Limb (tissue), 2 donors: ENCODE data around the gene BRK1.
A peak's percentile ranks its signal among the peaks of the same experiment; 100 is the strongest.
"Not testable (repeated sequence)": the region's sequence is repeated elsewhere in the genome, so short reads cannot be mapped to it uniquely, and the experiment has no call there.

Experiments used
- DNase-seq, 2 donors: peaks; one replicate each; pipeline ENCODE4 v3.0.0-alpha.2; 2016; ENCODE audit errors: extremely low spot score in 2 of 2

Gene BRK1

DNA sequence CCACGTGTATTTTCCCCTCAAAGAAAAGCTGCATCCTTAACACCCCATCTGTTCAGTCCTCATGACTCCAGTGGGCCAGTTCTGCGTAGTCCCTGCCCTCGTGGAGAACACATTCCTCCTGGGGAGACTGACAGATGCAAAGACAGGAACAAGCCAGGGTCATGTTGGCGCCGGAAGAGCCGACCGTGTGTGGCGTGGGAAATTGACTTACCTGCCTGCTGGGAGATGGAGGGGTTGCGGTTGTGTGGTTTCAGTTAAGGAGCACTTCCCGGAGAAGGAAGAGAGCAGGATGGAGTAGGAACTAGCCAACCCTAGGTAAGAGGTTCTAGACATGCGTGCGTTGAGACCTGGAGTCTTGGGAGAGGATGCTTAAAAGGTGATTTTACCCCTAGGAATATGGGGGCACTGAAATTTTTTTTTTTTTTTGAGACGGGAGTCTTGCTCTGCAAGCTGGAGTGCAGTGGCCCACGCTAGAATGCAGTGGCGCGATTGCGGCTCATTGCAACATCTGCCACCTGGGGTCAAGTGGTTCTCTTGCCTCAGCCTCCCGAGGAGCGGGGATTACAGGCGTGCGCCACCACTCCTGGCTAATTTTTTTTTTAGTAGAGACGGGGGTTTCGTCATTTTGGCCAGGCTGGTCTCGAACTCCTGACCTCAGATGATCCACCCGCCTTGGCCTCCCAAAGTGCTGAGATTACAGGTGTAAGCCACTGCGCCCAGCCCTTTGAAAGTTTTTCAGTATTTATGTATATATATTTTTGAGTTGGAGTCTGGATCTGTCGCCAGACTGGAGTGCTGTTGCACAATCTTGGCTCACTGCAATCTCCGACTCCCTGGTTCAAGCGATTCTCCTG is 27.5 kb downstream of the BRK1 start:
- DNase-seq = no peak

DNA sequence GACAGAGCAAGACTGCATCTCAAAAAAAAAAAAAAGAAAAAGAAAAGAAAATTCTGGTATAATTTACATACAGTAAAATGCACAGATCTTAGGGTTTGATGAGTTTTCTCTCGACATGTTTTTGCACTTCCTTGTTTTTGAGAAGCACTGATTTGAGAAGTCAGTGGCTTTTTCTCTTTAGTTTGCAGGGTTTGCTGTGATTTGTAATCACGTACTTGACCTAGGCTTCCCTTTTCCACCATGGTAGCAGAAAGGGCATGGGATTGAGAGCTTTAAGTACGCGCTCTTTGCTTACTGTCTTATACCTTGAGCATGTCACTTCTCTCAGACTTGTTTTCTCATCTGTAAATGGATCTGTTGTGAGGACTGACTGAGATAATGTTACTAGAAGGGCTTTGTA is 30.2 kb downstream of the BRK1 start:
- DNase-seq = no peak

DNA sequence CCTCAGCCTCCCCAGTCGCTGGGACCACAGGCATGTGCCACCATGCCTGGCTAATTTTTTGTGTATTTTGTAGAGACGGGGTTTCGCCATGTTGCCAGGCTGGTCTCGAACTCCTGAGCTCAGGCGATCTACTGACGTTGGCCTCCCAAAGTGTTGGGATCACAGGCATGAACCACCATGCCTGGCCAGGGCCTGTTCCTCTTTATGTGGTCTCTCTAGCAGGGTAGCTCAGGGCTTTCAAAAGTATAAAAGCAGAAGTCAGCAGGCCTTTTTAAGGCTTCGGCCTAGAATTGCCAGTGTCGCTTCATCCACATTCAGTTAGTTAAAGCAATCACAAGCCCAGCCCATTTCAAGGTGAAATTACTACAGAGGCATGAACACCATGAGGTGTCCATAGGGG is 33.8 kb downstream of the BRK1 start:
- DNase-seq = no peak

DNA sequence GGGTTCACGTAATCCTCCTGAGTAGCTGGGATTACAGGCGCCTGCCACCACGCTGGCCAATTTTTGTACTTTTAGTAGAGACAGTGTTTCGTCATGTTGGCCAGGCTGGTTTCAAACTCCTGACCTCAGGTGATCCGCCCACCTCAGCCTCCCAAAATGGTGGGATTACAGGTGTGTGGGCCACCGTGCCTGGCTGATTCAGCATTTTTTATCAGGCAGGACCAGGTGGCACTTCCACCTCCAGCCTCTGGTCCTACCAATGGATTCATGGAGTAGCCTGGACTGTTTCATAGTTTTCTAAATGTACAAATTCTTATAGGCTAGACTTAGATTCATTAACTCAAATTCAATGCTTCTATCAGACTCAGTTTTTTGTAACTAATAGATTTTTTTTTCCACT is 35.5 kb downstream of the BRK1 start:
- no peak for DNase-seq

DNA sequence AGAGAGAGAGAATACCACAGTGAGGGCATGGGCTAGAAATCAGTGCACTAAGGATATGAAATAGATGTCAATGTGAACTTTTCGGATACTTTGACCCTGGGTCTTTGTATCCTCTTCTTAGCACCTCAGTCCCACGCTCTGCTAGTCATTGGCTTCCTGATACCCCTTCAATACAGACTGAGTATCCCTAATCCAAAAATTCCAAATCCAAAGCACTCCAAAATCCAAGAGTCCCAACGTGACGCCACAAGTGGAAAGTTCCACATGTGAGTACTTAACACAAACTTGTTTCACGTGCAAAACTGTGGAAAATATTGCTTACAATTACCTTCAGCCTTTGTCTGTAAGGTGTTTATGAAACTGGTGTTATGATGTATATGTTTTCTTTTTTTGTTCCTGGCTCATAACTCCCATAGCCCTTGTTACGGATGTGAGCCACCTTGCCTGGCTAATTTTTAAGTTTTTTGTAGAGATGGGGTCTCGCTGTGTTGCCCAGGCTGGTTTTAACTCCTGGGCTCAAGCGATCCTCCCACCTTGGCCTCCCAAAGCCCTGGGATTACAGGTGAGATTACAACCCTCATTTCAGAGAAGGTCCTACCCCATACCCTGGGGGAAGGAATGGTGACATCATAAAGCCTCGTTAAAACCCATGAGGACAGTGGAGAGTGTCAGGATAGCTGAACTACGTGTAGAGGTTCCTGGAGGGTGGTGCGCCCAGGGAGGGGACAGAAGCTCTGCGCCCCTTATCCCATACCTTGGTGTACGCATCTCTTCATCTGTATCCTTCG is 39.1 kb downstream of the BRK1 start:
- no peak for DNase-seq

DNA sequence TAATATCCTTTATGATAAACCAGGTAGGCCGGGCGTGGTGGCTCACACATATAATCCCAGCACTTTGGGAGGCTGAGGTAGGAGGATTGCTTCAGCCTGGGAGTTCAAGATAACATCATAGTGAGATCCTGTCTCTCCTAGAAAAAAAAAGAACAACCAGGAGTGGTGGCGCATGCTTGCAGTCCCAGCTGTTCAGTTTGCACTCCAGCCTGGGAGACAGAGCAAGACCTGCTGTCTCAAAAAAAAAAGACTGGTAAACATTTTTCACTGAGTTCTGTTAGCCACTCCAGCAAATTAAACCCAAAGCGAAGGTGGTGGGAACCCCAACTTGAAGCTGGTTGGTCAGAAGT is 39.6 kb downstream of the BRK1 start:
- no peak for DNase-seq

DNA sequence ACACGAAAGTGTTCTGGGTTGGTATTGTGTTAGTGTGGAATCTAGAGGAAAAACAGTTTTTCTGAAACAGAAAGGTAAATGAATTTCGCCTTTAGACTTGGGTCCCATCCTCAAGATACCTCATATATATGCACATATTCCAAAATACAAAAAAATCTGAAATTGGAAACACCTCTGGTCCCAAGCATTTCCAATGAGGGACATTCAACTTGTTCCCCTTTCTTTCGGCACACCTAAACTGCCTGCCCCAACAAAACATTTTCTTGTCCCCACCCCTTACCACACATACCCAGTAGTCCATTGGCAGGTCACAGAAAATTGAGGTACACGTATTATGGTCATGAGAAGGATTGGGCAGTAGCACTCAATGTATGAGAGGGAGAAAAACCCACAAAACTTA is 40.2 kb downstream of the BRK1 start:
- no peak for DNase-seq

DNA sequence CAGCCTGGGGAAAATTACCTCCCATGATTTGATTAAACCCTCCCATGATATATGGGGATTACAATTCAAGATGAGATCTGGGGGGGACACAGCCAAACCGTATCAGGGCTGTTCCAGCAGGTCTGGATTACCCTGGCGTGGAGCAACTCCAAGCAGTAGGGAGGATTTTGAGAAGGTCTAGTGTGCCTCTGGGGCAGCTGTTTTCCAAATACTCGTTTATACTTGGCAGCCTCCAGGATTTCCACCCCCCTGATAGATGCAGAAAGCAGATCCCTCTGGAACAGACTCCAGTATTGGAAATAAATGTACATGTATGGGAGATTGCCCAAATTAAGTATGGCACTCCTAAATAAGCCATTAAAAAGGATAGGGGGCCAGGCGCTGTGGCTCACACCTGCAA is 41.6 kb downstream of the BRK1 start:
- DNase-seq = peak in 1 of 2 donors; percentile 27

DNA sequence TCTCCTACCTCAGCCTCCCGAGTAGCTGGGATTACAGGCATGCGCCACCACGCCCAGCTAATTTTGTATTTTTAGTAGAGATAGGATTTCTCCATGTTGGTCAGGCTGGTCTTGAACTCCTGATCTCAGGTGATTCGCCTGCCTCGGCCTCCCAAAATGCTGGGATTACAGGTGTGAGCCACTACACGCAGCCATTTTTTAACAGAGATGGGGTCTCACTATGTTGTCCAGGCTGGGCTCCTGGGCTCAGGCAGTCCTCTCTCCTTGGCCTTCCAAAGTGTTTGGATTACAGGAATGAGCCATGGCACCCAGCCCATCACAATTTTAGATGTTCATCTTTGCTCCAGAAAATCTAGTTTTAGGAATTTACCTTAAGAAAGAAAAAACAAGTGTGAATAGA is 43.1 kb downstream of the BRK1 start:
- not testable (repeated sequence) for DNase-seq

DNA sequence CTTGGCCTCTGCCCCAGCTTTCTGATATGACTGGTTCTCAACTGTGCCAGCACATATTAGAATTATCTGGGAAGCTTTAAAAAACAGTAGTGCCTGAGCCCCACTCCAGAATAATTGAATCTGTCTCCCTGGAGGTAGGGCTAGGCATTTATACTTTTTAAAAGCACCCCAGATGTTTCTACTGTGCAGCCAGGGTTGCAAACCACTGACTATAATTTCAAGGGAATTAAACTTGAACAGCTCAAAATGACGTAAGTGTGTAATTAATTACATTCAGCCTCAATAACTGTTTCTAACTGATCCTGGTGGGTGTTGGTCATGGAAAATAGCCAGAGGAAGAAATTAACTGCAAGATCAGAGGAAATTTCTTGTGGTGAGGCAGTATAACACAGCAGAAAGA is 44.9 kb downstream of the BRK1 start:
- DNase-seq = peak in 1 of 2 donors; percentile 11

DNA sequence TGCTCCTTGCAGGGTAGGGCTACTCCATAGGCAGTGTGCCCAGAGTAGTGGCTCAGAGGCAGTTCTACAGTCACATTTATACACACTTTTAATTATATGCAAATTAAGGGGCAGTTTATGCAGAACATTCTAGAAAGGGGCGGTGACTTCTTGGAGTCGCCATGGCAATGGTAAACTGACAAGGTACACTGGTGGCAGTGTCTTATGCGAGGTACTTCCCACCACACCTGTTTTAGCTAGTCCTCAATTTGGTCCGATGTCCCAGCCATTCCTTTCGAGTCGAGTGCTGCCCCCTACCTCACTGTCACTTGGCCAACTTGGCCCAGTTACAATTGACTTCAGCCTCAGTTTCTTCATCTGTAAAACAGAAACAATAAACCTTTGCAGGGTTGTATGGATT is 45.5 kb downstream of the BRK1 start:
- DNase-seq = no peak

DNA sequence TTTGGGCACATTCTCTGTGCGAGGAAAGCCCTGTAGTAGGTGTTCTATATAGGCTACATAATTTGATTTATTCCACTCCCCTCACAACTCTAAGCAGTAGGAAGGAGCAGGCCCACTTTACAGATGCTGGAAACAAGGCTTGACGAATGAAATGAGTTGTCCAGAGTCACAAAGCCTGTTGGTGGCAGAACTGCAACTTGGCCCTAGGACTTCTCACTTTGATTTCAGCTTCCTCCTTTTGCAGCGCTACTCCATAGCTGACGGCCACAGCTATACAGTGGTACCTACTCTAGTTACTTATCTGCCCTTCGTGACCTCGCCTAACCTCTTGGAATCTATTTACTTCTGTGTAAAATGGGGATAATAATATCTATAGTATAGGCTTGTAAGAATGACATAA is 46.7 kb downstream of the BRK1 start:
- DNase-seq = no peak

DNA sequence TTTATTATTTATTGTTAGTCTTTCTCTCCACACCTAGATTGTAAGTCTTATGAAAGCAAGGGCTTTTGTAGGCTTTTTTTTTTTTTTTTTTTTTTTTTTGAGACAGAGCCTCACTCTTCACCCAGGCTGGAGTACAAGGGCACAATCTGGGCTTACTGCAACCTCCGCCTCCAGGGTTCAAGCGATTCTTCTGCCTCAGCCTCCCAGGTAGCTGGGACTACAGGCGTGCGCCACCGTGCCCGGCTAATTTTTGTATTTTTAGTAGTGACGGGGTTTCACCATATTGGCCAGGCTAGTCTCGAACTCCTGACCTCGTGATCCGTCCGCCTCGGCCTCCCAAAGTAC is 48.7 kb downstream of the BRK1 start:
- not testable (repeated sequence) for DNase-seq

DNA sequence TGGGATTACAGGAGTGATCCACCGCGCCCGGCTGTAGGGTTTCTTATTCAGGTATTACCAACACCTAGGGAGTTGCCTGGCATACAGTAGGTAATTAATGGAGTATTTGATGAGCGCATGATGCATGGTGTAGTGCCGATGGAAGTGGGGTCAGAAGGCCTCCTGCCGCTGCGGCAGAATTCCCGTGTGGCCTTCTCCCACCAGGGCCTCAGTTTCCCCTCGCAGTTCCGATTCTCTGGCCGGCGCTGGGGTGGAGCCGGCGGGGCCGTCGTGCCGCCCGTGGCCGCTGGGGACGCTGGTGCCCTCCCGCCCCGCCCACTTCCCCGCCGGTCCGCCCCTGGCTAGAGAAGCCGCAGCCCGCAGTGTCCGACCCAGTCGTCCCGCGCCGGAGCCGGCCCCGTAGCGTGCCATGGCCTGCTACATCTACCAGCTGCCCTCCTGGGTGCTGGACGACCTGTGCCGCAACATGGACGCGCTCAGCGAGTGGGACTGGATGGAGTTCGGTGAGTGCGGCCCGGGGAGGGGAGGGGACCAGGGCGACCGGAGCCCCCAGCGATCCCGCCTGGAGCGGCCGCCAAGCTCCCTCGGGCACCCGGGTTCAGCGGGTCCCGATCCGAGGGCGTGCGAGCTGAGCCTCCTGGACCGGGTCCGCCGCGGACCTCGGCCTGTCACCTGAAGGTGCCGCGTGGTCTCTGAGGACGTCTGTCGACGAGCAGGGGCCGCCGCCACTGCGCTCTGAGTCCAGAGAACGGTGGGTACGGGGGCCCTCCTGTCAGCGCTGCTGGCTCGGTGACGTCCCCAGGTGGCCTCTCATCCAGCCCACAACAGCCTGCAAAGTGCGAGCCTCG is 49.3 kb downstream of the BRK1 start, which contains the start of gene IRAK2:
IRAK2 (plus strand) TSS at position 374 of the 848 bp plus-strand sequence; CDS start at position 410, 36 bp downstream.
- peak in 1 of 2 donors; percentile 76 for DNase-seq

DNA sequence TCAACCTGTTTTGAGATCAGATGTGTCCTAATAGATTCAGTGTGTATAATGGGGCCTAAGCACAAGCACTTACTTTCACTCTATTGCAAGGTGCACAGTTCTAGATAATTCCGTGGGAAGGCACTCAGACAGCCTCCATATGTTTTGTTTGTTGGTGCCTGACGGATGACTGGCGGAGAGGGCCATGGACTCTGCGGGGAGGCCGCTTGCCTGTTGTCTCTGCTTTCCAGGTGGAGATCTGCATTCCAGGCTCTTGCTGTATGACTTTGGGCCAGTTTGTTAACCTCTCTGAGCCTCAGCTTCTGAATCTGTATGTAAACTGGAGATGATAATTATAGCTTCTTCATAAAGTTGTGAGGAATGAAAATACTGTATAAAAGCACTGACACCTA is 50.7 kb downstream of the BRK1 start:
- no peak for DNase-seq

DNA sequence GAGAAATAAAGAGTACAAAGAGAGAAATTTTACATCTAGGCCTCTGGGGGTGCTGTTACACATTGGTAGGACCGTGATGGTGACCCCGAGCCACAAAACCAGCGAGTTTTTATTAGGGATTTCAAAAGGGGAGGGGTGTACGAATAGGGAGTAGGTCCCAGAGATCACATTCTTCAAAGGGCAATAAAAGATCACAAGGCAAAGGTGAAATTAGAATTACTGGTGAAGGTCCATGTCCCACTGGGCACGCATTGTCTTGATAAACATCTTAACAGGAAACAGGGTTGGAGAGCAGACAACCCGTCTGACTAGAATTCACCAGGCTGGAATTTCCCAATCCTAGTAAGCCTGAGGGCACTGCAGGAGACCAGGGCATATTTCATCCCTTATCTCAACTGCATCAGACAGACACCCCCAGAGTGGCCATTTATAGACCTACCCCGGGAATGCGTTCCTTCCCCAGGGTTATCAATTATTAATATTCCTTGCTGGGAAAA is 53.6 kb downstream of the BRK1 start:
- no peak for DNase-seq

DNA sequence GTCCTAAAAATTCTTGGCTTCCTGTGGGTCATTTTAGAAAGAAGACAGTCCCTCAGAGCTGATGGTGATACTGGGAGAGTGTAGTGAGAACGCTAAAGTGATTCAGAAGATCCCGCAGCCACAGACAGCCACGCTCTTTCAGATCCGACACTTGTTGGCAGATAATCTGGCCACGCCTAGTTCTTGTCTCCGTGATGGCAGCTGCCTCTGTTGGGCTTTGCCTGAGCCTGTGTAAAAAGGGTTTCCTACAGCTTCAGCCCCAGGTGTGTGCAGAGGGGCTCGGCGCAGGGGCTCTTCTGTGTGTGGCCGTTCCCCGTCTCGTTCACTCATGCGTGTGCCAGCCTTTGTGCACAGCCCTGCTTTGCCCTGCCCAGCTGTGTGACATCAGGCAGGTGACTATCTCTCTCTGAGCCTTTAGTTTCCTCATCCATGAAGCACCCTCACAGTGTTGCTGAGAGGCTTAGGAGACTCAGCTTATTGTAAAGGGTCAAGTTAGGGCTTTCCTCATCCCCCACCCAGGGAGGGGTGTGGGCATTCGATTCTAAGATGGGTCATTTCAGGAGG is 55.5 kb downstream of the BRK1 start:
- DNase-seq = no peak

DNA sequence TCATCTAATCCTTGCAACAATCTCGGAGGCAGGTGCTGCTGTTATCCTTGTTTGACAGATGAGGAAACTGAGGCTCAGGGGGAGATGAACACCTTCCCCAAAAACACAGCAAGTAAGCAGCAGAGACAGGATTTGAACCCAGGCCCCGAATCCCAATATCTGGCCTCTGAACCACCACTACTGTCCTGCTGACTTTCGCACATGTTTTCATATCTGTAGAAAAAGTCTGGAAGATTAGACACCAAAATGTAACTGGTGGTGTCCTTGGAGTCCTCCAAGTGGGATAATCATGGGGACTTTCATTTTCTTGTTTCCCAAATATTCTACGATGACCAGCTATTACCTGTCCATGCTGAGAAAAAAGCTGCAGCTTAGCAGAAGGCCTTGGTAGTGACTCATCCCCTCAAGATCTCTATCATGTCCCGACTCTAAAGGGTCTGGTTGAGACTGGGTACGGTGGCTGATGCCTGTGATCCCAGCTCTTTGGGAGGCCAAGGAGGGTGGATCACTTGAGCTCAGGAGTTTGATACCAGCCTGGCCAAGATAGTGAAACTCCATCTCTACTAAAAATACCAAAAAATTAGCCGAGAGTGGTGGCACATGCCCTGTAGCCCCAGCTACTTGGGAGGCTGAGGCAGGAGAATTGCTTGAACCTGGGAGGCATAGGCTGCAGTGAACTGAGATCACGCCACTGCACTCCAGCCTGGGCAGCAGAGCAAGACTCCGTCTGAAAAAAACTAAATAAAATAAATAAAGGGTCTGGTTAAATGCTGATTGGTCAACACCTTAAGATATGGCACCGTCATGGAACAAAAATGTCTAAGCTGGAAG is 57.8 kb downstream of the BRK1 start:
- no peak for DNase-seq

DNA sequence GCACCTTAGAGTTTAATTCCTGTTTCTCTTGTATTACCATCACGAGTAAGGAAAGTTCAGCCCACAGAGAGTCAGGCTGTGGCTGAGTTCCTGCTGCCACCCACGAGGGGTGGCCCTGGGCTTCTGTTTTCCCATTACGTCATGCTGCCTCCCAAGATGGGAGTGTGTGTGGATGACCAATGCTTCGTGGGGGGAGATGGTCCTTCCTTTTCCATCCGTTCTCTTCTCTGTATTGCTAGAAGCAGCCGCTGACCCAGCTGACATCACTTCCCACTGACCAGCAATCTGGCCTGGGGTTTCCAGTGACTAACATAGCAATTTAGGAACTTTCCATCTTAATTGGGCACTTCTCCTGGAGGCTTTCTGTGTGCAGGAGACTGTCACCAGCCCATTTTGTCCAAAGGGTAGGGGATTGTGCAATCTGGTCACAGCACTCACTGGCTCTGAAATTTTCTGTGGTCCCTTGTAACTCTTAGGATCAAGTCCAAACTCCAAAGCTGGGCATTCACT is 58.5 kb downstream of the BRK1 start:
- no peak for DNase-seq

DNA sequence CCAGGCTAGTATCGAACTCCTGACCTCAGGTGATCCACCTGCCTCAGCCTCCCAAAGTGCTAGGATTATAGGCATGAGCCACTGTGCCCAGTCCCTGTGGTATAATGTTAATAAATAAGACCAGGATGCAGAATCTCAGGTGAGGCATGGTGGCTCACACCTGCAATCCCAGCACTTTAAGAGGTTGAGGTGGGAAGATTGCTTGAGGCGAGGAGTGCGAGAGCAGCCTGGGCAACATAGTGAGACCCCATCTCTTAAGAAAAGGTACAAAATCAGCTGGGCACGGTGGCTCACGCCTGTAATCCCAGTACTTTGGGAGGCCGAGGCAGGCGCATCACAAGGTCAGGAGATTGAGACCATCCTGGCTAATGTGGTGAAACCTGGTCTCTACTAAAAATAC is 59.9 kb downstream of the BRK1 start:
- DNase-seq = not testable (repeated sequence)
